Measurements from ENCODE around the gene ANKS4B. TPM values are rescaled to one million over a fixed set of nuclear protein-coding genes. Genes with fewer than 3 reads are reported as not detected.
"Not testable (repeated sequence)": the region's sequence is repeated elsewhere in the genome, so short reads cannot be mapped to it uniquely, and the experiment has no call there.

The ANKS4B gene
- total and polyA plus RNA-seq, 9 donors = under 0.01 to 0.05 (median 0.04) TPM; not detected in 6

- WGBS, 3 donors = 56 to 85% (median 74%) methylated on average over 2 of the region's 2 CpGs
- Histone ChIP-seq H3K4me3 (no peak overlapping the region), H3K4me1 (ENCODE audit: insufficient read depth) (no peaks in the 10 kb centered on the region), H3K27ac (no peak overlapping the region), H3K36me3 (no peaks in the 10 kb centered on the region), H3K9me3 (no peaks in the 10 kb centered on the region), H3K27me3 (no peaks in the 10 kb centered on the region)
- intact Hi-C loops (cut with DNase I) = loop anchor here in 1 of 4 donors (10.0 kb wide), 1 partner anchor 117 kb away; the partner anchor contains the start of genes DNAH3 and LDAF1
- no peak for DNase-seq
- TF ChIP-seq, protein P1, sequence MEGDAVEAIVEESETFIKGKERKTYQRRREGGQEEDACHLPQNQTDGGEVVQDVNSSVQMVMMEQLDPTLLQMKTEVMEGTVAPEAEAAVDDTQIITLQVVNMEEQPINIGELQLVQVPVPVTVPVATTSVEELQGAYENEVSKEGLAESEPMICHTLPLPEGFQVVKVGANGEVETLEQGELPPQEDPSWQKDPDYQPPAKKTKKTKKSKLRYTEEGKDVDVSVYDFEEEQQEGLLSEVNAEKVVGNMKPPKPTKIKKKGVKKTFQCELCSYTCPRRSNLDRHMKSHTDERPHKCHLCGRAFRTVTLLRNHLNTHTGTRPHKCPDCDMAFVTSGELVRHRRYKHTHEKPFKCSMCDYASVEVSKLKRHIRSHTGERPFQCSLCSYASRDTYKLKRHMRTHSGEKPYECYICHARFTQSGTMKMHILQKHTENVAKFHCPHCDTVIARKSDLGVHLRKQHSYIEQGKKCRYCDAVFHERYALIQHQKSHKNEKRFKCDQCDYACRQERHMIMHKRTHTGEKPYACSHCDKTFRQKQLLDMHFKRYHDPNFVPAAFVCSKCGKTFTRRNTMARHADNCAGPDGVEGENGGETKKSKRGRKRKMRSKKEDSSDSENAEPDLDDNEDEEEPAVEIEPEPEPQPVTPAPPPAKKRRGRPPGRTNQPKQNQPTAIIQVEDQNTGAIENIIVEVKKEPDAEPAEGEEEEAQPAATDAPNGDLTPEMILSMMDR (IDR thresholded peaks at IDR 0.05) = no peak
- TF ChIP-seq EP300 (IDR thresholded peaks at IDR 0.05) (no peak), POLR2A (IDR thresholded peaks at IDR 0.05) (no peak)
Measured at GRCh38 chr16:21272253-21272652, 38.8 kb downstream of the ANKS4B start.

DNA sequence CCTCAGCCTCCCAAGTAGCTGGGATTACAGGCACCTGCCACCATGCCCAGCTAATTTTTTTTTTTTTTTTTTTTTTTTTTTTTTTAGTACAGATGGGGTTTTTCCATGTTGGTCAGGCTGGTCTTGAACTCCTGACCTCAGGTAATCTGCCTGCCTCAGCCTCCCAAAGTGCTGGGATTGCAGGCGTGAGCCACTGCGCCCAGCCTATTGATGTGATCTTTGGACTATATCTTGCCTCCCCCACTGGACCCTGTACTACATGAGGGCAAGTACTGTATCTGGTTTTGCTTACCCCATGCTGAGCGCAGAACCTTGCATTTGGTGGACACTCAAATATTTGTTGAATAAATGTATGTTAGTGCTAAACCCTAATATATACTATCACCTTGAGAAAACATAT lies 39.3 kb downstream of the ANKS4B start:
- not testable (repeated sequence) for DNase-seq; H3K27ac ChIP-seq; H3K27me3 ChIP-seq; H3K4me1 ChIP-seq (ENCODE audit: insufficient read depth); H3K36me3 ChIP-seq; H3K4me3 ChIP-seq; H3K9me3 ChIP-seq
- WGBS, 3 donors = 84 to 93% (median 90%) methylated on average over 3 of the region's 3 CpGs
- intact Hi-C loops (cut with DNase I) = loop anchor here in 1 of 4 donors (10.0 kb wide), 1 partner anchor 118 kb away; the partner anchor contains the start of genes DNAH3 and LDAF1

DNA sequence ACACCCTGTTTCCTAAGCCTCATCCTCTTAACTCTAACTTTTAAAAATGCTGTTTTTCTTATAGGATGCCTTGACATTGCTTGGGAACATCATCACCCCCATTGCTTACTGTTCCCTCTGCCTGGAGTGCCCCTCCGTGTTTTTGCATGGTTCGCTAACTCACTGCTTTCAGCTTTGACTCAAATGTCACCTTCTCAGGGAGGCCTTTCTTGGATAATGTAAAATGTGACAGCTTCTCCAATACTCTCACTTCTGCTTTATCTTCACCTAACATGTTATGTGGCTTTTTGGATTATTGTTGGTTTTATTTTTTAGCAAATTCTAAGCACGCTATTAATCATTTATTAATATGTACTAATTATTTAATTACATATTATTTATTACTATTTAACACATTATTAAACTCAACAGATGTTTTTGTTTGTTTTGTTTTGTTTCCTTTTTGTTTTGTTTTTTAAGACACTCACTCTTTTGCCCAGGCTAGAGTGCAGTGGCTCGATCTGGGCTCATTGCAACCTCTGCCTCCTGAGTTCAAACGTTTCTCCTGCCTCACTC lies 40.8 kb downstream of the ANKS4B start:
- Histone ChIP-seq H3K36me3 (no peaks in the 10 kb centered on the region), H3K4me3 (no peak overlapping the region), H3K27ac (no peak overlapping the region), H3K27me3 (no peaks in the 10 kb centered on the region), H3K4me1 (ENCODE audit: insufficient read depth) (peaks cover 3% of the 10 kb centered on the region), H3K9me3 (no peaks in the 10 kb centered on the region)
- intact Hi-C loops (cut with DNase I) = loop anchor here in 1 of 4 donors (10.0 kb wide), 1 partner anchor 119 kb away; the partner anchor contains the start of genes DNAH3 and LDAF1
- TF ChIP-seq, protein P1 (IDR thresholded peaks at IDR 0.05) = no peak
- TF ChIP-seq POLR2A (IDR thresholded peaks at IDR 0.05) = no peak
- TF ChIP-seq EP300 (IDR thresholded peaks at IDR 0.05) = no peak
- 60 to 76% (median 61%) methylated on average over 5 of the region's 5 CpGs for WGBS, 3 donors
- DNase-seq = no peak

- DNase-seq = no peak
- Histone ChIP-seq H3K4me3 (no peak overlapping the region), H3K27ac (no peak overlapping the region), H3K27me3 (no peaks in the 10 kb centered on the region), H3K9me3 (no peaks in the 10 kb centered on the region), H3K36me3 (no peaks in the 10 kb centered on the region), H3K4me1 (ENCODE audit: insufficient read depth) (peaks cover 3% of the 10 kb centered on the region)
- intact Hi-C loops (cut with DNase I) = loop anchor here in 1 of 4 donors (10.0 kb wide), 1 partner anchor 121 kb away; the partner anchor contains the start of genes DNAH3 and LDAF1
- TF ChIP-seq, protein P1 (IDR thresholded peaks at IDR 0.05) = no peak
- TF ChIP-seq EP300 (IDR thresholded peaks at IDR 0.05) = no peak
- TF ChIP-seq POLR2A (IDR thresholded peaks at IDR 0.05) = no peak
- WGBS, 3 donors = 74 to 83% (median 80%) methylated on average over 3 of the region's 3 CpGs
Measured at GRCh38 chr16:21275529-21275928, 42.0 kb downstream of the ANKS4B start.

DNA sequence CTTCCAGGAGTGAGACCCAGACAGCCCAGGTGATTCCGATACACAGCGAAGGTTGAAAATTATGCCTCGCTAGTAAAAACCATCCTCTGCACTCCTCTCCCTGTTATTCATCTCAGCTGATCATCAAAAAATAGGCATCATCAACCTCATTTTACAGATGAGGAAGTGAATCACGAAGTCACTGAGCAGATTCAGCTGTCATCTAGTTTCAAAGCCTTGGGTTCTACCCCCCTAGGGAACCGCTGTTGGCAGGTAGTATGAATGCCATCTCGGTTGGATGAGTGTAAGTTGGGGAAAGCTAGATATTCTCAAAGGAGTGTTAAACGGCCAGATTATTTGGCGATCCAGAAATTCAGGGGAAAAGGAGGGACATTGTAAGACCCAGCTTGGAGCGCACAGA lies 42.6 kb downstream of the ANKS4B start:
- Histone ChIP-seq H3K27ac (no peak overlapping the region), H3K9me3 (no peaks in the 10 kb centered on the region), H3K36me3 (no peaks in the 10 kb centered on the region), H3K4me3 (no peak overlapping the region), H3K27me3 (no peaks in the 10 kb centered on the region), H3K4me1 (ENCODE audit: insufficient read depth) (peaks cover 3% of the 10 kb centered on the region)
- no peak for DNase-seq
- intact Hi-C loops (cut with DNase I) = loop anchor here in 1 of 4 donors (10.0 kb wide), 1 partner anchor 121 kb away; the partner anchor contains the start of genes DNAH3 and LDAF1
- TF ChIP-seq EP300 (IDR thresholded peaks at IDR 0.05) = no peak
- WGBS, 3 donors = 81 to 85% (median 84%) methylated on average over 9 of the region's 9 CpGs
